ENCODE data around the gene RNF220.

The RNF220 gene

GRCh38 chr1:44679468-44679867 is 274.4 kb downstream of the RNF220 start:
- H3K4me3 ChIP-seq (replicated peaks in 1 of 2; ENCODE audit: low read depth in 2 of 2, low read length in 2 of 2), result no peak overlapping the region
- DNase-seq (ENCODE audit: low read depth in 2 of 2), result no peak
- TF ChIP-seq CTCF (IDR thresholded peaks at IDR 0.05; ENCODE audit: low read depth, low read length), result no peak

GRCh38 chr1:44681905-44682882 is 277.1 kb downstream of the RNF220 start:
- DNase-seq (ENCODE audit: low read depth in 2 of 2), result no peak
- TF ChIP-seq CTCF (IDR thresholded peaks at IDR 0.05; ENCODE audit: low read depth, low read length), result no peak

DNA sequence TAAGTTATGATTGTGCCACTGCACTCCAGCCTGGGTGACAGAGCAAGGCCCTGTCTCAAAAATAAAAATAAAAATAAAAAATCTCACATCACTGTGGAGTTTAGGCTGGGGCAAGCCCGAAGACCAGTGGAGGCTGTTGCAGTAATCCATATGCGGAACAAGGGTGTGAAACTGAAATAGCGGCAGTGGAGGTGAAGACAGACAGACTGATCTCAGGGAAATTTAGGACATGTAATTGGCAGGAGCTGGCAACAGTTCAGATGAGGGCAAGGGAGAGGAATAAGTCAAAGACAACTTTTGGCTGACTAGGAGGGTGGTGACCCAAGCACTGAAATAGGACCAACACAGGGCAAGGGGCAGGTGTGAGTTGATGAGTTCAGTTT is 277.8 kb downstream of the RNF220 start:
- no peak for DNase-seq (ENCODE audit: low read depth in 2 of 2)
- no peak overlapping the region for H3K4me3 ChIP-seq (replicated peaks in 1 of 2; ENCODE audit: low read depth in 2 of 2, low read length in 2 of 2)
- no peak for TF ChIP-seq CTCF (IDR thresholded peaks at IDR 0.05; ENCODE audit: low read depth, low read length)

More at GRCh38 chr1:44681905-44682882, 277.1 kb downstream of the RNF220 start:
- H3K4me3 ChIP-seq (replicated peaks in 1 of 2; ENCODE audit: low read depth in 2 of 2, low read length in 2 of 2), result no peak overlapping the region

GRCh38 chr1:44684525-44684924 is 279.5 kb downstream of the RNF220 start:
- no peak for TF ChIP-seq CTCF (IDR thresholded peaks at IDR 0.05; ENCODE audit: low read depth, low read length)
- H3K4me3 ChIP-seq (replicated peaks in 1 of 2; ENCODE audit: low read depth in 2 of 2, low read length in 2 of 2), result no peak overlapping the region
- DNase-seq (ENCODE audit: low read depth in 2 of 2), result no peak

DNA sequence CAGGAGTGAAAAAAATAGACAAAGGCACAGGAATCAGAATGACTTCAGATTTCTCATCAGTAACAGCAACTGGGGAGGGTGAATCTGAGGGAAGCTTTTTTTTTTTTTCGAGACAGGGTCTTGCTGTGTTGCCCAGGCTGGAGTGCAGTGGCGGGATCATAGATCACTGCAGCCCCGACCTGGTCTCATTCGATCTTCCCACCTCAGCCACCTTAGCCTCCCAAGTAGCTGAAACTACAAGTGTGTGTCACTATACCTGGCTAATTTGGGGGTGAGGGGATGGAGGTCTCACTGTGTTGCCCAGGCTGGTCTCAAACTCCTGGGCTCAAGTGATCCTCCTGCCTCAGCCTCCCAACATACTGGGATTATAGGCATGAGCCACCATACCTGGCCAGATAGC is 280.2 kb downstream of the RNF220 start:
- no peak overlapping the region for H3K4me3 ChIP-seq (replicated peaks in 1 of 2; ENCODE audit: low read depth in 2 of 2, low read length in 2 of 2)
- TF ChIP-seq CTCF (IDR thresholded peaks at IDR 0.05; ENCODE audit: low read depth, low read length), result no peak
- no peak for DNase-seq (ENCODE audit: low read depth in 2 of 2)

DNA sequence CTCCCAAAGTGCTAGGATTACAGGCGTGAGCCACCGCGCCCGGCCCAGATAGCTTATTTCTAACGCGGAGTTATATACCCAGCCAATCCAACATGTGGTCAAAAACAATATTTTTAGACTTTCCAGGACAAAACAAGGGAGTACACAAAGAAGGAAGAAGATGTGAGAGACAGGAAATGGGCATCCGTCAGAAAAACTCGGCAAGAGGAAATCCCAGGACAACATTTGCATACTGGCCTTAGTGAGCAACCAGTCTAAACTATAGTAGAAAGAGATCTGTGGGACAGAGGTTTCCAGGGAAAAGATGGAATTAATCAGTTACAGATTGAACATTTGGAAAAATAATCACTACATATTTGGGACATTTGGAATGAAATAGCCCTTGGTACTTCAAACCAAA is 280.8 kb downstream of the RNF220 start:
- no peak overlapping the region for H3K4me3 ChIP-seq (replicated peaks in 1 of 2; ENCODE audit: low read depth in 2 of 2, low read length in 2 of 2)
- TF ChIP-seq CTCF (IDR thresholded peaks at IDR 0.05; ENCODE audit: low read depth, low read length), result no peak
- DNase-seq (ENCODE audit: low read depth in 2 of 2), result no peak

All from cardiac fibroblast (primary cell).